HepG2 (cell line): Measurements from ENCODE around the gene RABGGTA. TPM values are rescaled to one million over a fixed set of nuclear protein-coding genes. Genes with fewer than 3 reads are reported as not detected.
A peak's percentile ranks its signal among the peaks of the same experiment; 100 is the strongest.

ENCODE experiments used
- ATM ChIP-seq: fragments of 450-650 bp; IDR thresholded peaks from 2 replicates; pipeline ENCODE4 v1.7.1; 2017; ENCODE audit warnings: mild to moderate bottlenecking, borderline replicate concordance
- CBX2 ChIP-seq, 2 experiments: fragments of 200-600 bp in 1 of 2; sonication (generic); formaldehyde crosslinking in 1 of 2; IDR thresholded peaks; 2 replicates each; pipeline versions ENCODE4 v1.7.0 to v1.8.1; 2018 to 2022; ENCODE audit warnings: low read depth in 2 of 2, low read length in 1 of 2, mild to moderate bottlenecking in 1 of 2, missing genetic modification reagents in 1 of 2
- DR1 ChIP-seq: sonication (generic); formaldehyde crosslinking; IDR thresholded peaks from 2 replicates; pipeline ENCODE4 v1.8.0; 2021; ENCODE audit warnings: mild to moderate bottlenecking, missing genetic modification reagents, inconsistent platforms
- ESRRA ChIP-seq: sonication (generic); formaldehyde crosslinking; IDR thresholded peaks from 2 replicates; pipeline ENCODE4 v1.5.1; 2020; ENCODE audit warnings: mild to moderate bottlenecking, low read depth, missing genetic modification reagents
- FOSL2 ChIP-seq: sonication (generic); formaldehyde crosslinking; IDR thresholded peaks from 2 replicates; pipeline ENCODE4 v1.4.0; 2020; ENCODE audit warnings: missing genetic modification reagents
- HDAC2 ChIP-seq: sonication (generic); formaldehyde crosslinking; IDR thresholded peaks from 2 replicates; pipeline ENCODE4 v1.4.0; 2020; ENCODE audit warnings: missing genetic modification reagents
- HNRNPK ChIP-seq: fragments of 200-400 bp; formaldehyde crosslinking; IDR thresholded peaks from 2 replicates; pipeline ENCODE4 v1.6.1; 2018; ENCODE audit warnings: low read length, low read depth, moderate library complexity, mild to moderate bottlenecking; ENCODE audit not compliant: poor library complexity, severe bottlenecking
- HNRNPUL1 ChIP-seq: fragments of 200-400 bp; formaldehyde crosslinking; IDR thresholded peaks from 2 replicates; pipeline ENCODE4 v1.6.1; 2017; ENCODE audit warnings: low read depth, mild to moderate bottlenecking, low read length, moderate library complexity
- LCORL ChIP-seq, 2 experiments: fragments of 450-650 bp in 1 of 2; sonication (generic) in 1 of 2; formaldehyde crosslinking in 1 of 2; IDR thresholded peaks; 2 replicates each; pipeline versions ENCODE4 v1.5.0 to v1.6.1; 2017 to 2020; ENCODE audit warnings: antibody characterized with exemption in 1 of 2, missing genetic modification reagents in 1 of 2
- MXD4 ChIP-seq: IDR thresholded peaks from 2 replicates; pipeline ENCODE4 v1.6.1; 2016; ENCODE audit warnings: mild to moderate bottlenecking, missing biosample characterization, missing genetic modification reagents
- STAG1 ChIP-seq: sonication (generic); formaldehyde crosslinking; IDR thresholded peaks from 2 replicates; pipeline ENCODE4 v1.4.0; 2020; ENCODE audit warnings: missing genetic modification reagents
- TOE1 ChIP-seq: sonication (generic); formaldehyde crosslinking; IDR thresholded peaks from 2 replicates; pipeline ENCODE4 v1.4.0; 2020; ENCODE audit warnings: mild to moderate bottlenecking, missing genetic modification reagents
- ZC3H4 ChIP-seq: sonication (generic); formaldehyde crosslinking; IDR thresholded peaks from 2 replicates; pipeline ENCODE4 v1.4.0; 2020; ENCODE audit warnings: missing genetic modification reagents, borderline replicate concordance
- ZFP36L2 ChIP-seq: sonication (generic); formaldehyde crosslinking; IDR thresholded peaks from 2 replicates; pipeline ENCODE4 v1.4.0; 2020; ENCODE audit warnings: missing genetic modification reagents
- ZHX2 ChIP-seq, 2 experiments: sonication (generic) in 1 of 2; formaldehyde crosslinking in 1 of 2; IDR thresholded peaks; 2 replicates each; pipeline versions ENCODE4 v1.6.1 to v1.9.0; 2014 to 2022; ENCODE audit warnings: antibody characterized with exemption in 1 of 2, borderline replicate concordance in 1 of 2, inconsistent platforms in 1 of 2, low read depth in 1 of 2, missing genetic modification reagents in 1 of 2
- ZNF30 ChIP-seq: sonication (generic); formaldehyde crosslinking; IDR thresholded peaks from 2 replicates; pipeline ENCODE4 v1.5.0; 2020; ENCODE audit warnings: mild to moderate bottlenecking, missing genetic modification reagents
- ZNF362 ChIP-seq: sonication (generic); formaldehyde crosslinking; IDR thresholded peaks from 2 replicates; pipeline ENCODE4 v1.4.0; 2020; ENCODE audit warnings: missing genetic modification reagents, mild to moderate bottlenecking, borderline replicate concordance
- ZNF496 ChIP-seq: sonication (generic); formaldehyde crosslinking; IDR thresholded peaks from 2 replicates; pipeline ENCODE4 v1.8.1; 2023; ENCODE audit warnings: mild to moderate bottlenecking, moderate library complexity, missing genetic modification reagents; ENCODE audit not compliant: insufficient replicate concordance
- ZNF552 ChIP-seq: sonication (generic); formaldehyde crosslinking; IDR thresholded peaks from 2 replicates; pipeline ENCODE4 v1.9.0; 2022; ENCODE audit warnings: missing genetic modification reagents, mild to moderate bottlenecking, borderline replicate concordance
- ZNF589 ChIP-seq: sonication (generic); formaldehyde crosslinking; conservative IDR thresholded peaks from 2 replicates; pipeline ENCODE4 v1.8.0; 2022; ENCODE audit warnings: mild to moderate bottlenecking, moderate library complexity, missing genetic modification reagents
- ZNF7 ChIP-seq: IDR thresholded peaks from 2 replicates; pipeline ENCODE4 v1.6.1; 2016; ENCODE audit warnings: missing biosample characterization, missing genetic modification reagents
- ZNF775 ChIP-seq: sonication (generic); formaldehyde crosslinking; IDR thresholded peaks from 2 replicates; pipeline ENCODE4 v1.4.0; 2020; ENCODE audit warnings: missing genetic modification reagents, mild to moderate bottlenecking, moderate library complexity, borderline replicate concordance
- polyA plus RNA-seq, 8 experiments: library from polyadenylated mRNA; depleted of rRNA in 3 of 8; stranded (reverse) in 7 of 8; unstranded in 1 of 8; fragments of >200 nt; fragmentation: Illumina TruSeq in 4 of 8; extraction: Trizol in 4 of 8; gene quantifications; 2 replicates each; pipeline versions ENCODE4 v1.2.1 to v1.2.3, GENCODE V29; 2011 to 2016; ENCODE audit warnings: low read depth in 4 of 8, missing spikeins in 1 of 8, mixed read lengths in 1 of 8; ENCODE audit not compliant: insufficient read depth in 1 of 8
- total RNA-seq, 5 experiments: library from RNA; depleted of rRNA; stranded (reverse); fragments of >200 nt; fragmentation: Illumina TruSeq; extraction: Trizol; gene quantifications; 2 replicates each; pipeline ENCODE4 v1.2.3, GENCODE V29; 2016; ENCODE audit warnings: low read depth in 1 of 5

RABGGTA gene
- total and polyA plus RNA-seq, 2 of the 13 experiments (the other 11 are each of a cell fraction or from before 2014, with no cell fraction given), result 57.9 to 90.8 TPM

DNA sequence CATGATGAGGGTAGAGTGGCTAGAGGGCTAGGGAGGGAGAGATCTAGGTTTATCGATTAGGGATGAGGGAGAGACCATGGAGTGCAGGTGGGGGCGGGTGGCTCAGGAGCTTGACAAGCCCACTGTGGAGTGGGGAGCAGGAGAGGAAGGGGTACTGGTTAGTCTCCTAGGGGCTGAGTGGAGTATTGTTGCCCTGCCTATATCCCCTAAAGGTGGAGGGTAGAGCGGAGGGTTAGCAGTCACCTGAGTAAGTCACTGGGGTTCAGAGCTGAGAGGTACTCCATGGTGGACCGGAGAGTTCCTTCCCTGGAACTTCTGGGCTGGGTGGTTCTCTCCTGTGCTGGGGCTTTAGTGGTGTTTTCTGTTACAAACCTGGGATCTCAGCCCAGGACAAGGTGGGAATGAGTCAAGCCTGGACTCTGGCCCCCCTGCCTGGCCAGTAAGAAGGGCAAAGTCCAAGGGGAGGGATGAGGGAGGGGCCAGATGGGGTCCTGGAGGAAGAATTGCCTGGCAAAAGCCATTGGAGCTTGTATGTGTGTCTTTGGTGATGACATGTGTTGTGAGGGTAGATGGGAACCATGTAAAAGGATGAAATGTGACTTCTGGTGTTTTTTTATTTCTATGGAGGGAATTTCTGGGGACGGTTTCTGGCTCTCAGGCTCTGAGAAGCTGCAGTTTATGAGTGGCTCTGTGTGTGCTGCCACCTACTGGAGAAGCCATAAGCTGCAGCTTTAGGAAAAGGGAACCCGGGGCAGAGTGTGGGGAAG is 36.4 kb upstream of the RABGGTA start, which contains the start of gene CIDEB (continued):
- peak; percentile 30; the same call in 1 of the 2 replicates for TF ChIP-seq ZHX2 (IDR thresholded peaks at IDR 0.05; ENCODE audit: low read depth)
- no peak for TF ChIP-seq ZHX2 (CRISPR knock-in tag; IDR thresholded peaks at IDR 0.05; ENCODE audit: borderline replicate concordance)
- no peak for TF ChIP-seq HNRNPUL1
- no peak for TF ChIP-seq ZNF589 (CRISPR knock-in tag)
- peak; percentile 99 for TF ChIP-seq FOSL2 (CRISPR knock-in tag)
- no peak for TF ChIP-seq ZNF7 (CRISPR knock-in tag)
- peak; percentile 95 for TF ChIP-seq MXD4 (CRISPR knock-in tag)
- TF ChIP-seq TOE1, result peak; percentile 98
- TF ChIP-seq ZFP36L2 (CRISPR knock-in tag), result peak; percentile 87; the same call in 1 of the 2 replicates
- no peak for TF ChIP-seq CBX2 (IDR thresholded peaks at IDR 0.05; ENCODE audit: low read depth, low read length)
- no peak for TF ChIP-seq CBX2 (CRISPR knock-in tag; IDR thresholded peaks at IDR 0.05; ENCODE audit: low read depth)
- peak; percentile 57; the same call in 1 of the 2 replicates for TF ChIP-seq ZNF775 (CRISPR knock-in tag)
- TF ChIP-seq ZNF30 (CRISPR knock-in tag), result no peak
- TF ChIP-seq HDAC2 (CRISPR knock-in tag), result peak; percentile 97
- no peak; the same call in 1 of the 2 replicates for TF ChIP-seq DR1 (CRISPR knock-in tag)
- TF ChIP-seq STAG1 (CRISPR knock-in tag), result peak; percentile 67
- no peak for TF ChIP-seq LCORL (IDR thresholded peaks at IDR 0.05)
- no peak for TF ChIP-seq LCORL (CRISPR knock-in tag; IDR thresholded peaks at IDR 0.05)
- no peak for TF ChIP-seq ZNF496 (CRISPR knock-in tag)
- TF ChIP-seq ZNF552 (CRISPR knock-in tag), result peak; percentile 80; the same call in 1 of the 2 replicates
- TF ChIP-seq ZC3H4 (CRISPR knock-in tag), result no peak
- no peak; the same call in 1 of the 2 replicates for TF ChIP-seq ATM
- no peak for TF ChIP-seq HNRNPK
- 0 out of 2 replicates have a peak, but pooled peaks have one; percentile 71 for TF ChIP-seq ZNF362 (CRISPR knock-in tag)
- TF ChIP-seq ESRRA (CRISPR knock-in tag), result peak; percentile 96
